GM23338 (cell line): ENCODE measurements around the gene LORICRIN. TPM values are rescaled to one million over a fixed set of nuclear protein-coding genes. Genes with fewer than 3 reads are reported as not detected.

ENCODE experiments used
- ATAC-seq: fragments of 200-7000 bp; cut with Tn5 transposase; 3 replicates; pipeline ENCODE4 v1.9.1; 2020
- DNase-seq: peaks from one replicate; pipeline ENCODE4 v3.0.0-alpha.2; 2015; ENCODE audit warnings: low spot score
- H2AFZ ChIP-seq: fragments of 200-600 bp; sonication (generic); 2 replicates; pipeline ENCODE4 v1.8.0; 2016; ENCODE audit warnings: antibody characterized with exemption, mild to moderate bottlenecking, moderate library complexity
- H3F3A ChIP-seq: fragments of 200-600 bp; sonication (generic); replicated peaks from 2 replicates; pipeline ENCODE4 v1.8.0; 2017; ENCODE audit warnings: antibody characterized with exemption, mixed run types, low read depth
- H3K27ac ChIP-seq: fragments of 200-600 bp; sonication (generic); 2 replicates; pipeline ENCODE4 v1.6.1; 2016; ENCODE audit warnings: low read depth
- H3K27me3 ChIP-seq: fragments of 200-600 bp; sonication (generic); 2 replicates; pipeline ENCODE4 v1.8.0; 2016; ENCODE audit warnings: mild to moderate bottlenecking, mixed run types, moderate library complexity; ENCODE audit not compliant: insufficient read depth
- H3K36me3 ChIP-seq: fragments of 200-600 bp; sonication (generic); 2 replicates; pipeline ENCODE4 v1.8.0; 2016; ENCODE audit warnings: mild to moderate bottlenecking; ENCODE audit not compliant: insufficient read depth
- H3K4me1 ChIP-seq: fragments of 200-600 bp; sonication (generic); 2 replicates; pipeline ENCODE4 v1.8.0; 2016; ENCODE audit warnings: mild to moderate bottlenecking, moderate library complexity; ENCODE audit not compliant: insufficient read depth
- H3K4me2 ChIP-seq: fragments of 200-600 bp; sonication (generic); 2 replicates; pipeline ENCODE4 v1.7.1; 2017; ENCODE audit warnings: mixed run types
- H3K4me3 ChIP-seq: fragments of 200-600 bp; sonication (generic); 2 replicates; pipeline ENCODE4 v1.6.1; 2016; ENCODE audit warnings: mixed run types
- H3K79me2 ChIP-seq: fragments of 200-600 bp; sonication (generic); replicated peaks from 2 replicates; pipeline ENCODE4 v1.8.0; 2017; ENCODE audit warnings: mild to moderate bottlenecking; ENCODE audit not compliant: insufficient read depth
- H3K9me2 ChIP-seq: fragments of 200-600 bp; sonication (generic); 2 replicates; pipeline ENCODE4 v1.8.0; 2017; ENCODE audit not compliant: insufficient read depth
- H4K20me1 ChIP-seq: fragments of 200-600 bp; sonication (generic); replicated peaks from 2 replicates; pipeline ENCODE4 v1.8.0; 2017; ENCODE audit warnings: mild to moderate bottlenecking; ENCODE audit not compliant: insufficient read depth
- H3K27ac Mint-ChIP-seq: 2 replicates; pipeline ENCODE4 v1.8.0; 2020; ENCODE audit warnings: inconsistent platforms, mild to moderate bottlenecking, moderate library complexity, mixed read lengths
- H3K27me3 Mint-ChIP-seq: 3 replicates; pipeline ENCODE4 v1.8.0; 2022; ENCODE audit warnings: low read depth, mild to moderate bottlenecking, moderate library complexity, mixed read lengths, inconsistent platforms; ENCODE audit not compliant: insufficient read depth, poor library complexity
- H3K36me3 Mint-ChIP-seq: 3 replicates; pipeline ENCODE4 v1.8.0; 2021; ENCODE audit warnings: low read depth, mild to moderate bottlenecking, inconsistent platforms, moderate library complexity, mixed read lengths
- H3K4me1 Mint-ChIP-seq: 3 replicates; pipeline ENCODE4 v1.8.0; 2020; ENCODE audit warnings: mild to moderate bottlenecking, inconsistent platforms, mixed read lengths
- H3K4me3 Mint-ChIP-seq: 3 replicates; pipeline ENCODE4 v1.8.0; 2021; ENCODE audit warnings: moderate library complexity, mild to moderate bottlenecking, inconsistent platforms, mixed read lengths
- H3K9me3 Mint-ChIP-seq: 3 replicates; pipeline ENCODE4 v1.8.0; 2020; ENCODE audit warnings: moderate library complexity, mild to moderate bottlenecking, inconsistent platforms, mixed read lengths
- CREB1 ChIP-seq: fragments of 250-450 bp; sonication (Bioruptor Pico); IDR thresholded peaks from 2 replicates; pipeline ENCODE4 v1.5.0; 2020; ENCODE audit warnings: low read depth, mild to moderate bottlenecking, moderate library complexity
- CTCF ChIP-seq, 2 experiments: fragments of 200-600 bp in 1 of 2; sonication (generic) in 1 of 2; conservative IDR thresholded peaks; 2 replicates each; pipeline versions ENCODE4 v1.5.1 to v1.6.1; 2016 to 2017; ENCODE audit warnings: antibody characterized with exemption in 2 of 2, low read depth in 2 of 2, mild to moderate bottlenecking in 2 of 2, moderate library complexity in 1 of 2
- ETS1 ChIP-seq: IDR thresholded peaks from 2 replicates; pipeline ENCODE4 v1.6.1; 2016; ENCODE audit warnings: antibody characterized with exemption
- EZH2 ChIP-seq: fragments of 200-600 bp; sonication (generic); IDR thresholded peaks from one replicate; pipeline ENCODE4 v1.8.0; 2017; ENCODE audit warnings: antibody characterized with exemption, mild to moderate bottlenecking, low read depth; ENCODE audit not compliant: unreplicated experiment
- EZH2phosphoT487 ChIP-seq: fragments of 200-600 bp; sonication (generic); IDR thresholded peaks from one replicate; pipeline ENCODE4 v1.8.1; 2018; ENCODE audit warnings: antibody characterized with exemption; ENCODE audit not compliant: unreplicated experiment
- JUNB ChIP-seq: IDR thresholded peaks from one replicate; pipeline ENCODE4 v1.6.1; 2016; ENCODE audit warnings: antibody characterized with exemption; ENCODE audit not compliant: unreplicated experiment
- NANOG ChIP-seq: IDR thresholded peaks from 2 replicates; pipeline ENCODE4 v1.6.1; 2016; ENCODE audit warnings: antibody characterized with exemption, borderline replicate concordance
- POLR2AphosphoS5 ChIP-seq: IDR thresholded peaks from 2 replicates; pipeline ENCODE4 v1.6.1; 2016; ENCODE audit warnings: antibody characterized with exemption, low read depth
- STAT1 ChIP-seq: IDR thresholded peaks from one replicate; pipeline ENCODE4 v1.6.1; 2016; ENCODE audit warnings: antibody characterized with exemption; ENCODE audit not compliant: unreplicated experiment
- ZNF114 ChIP-seq: fragments of 250-450 bp; sonication (Bioruptor Pico); IDR thresholded peaks from 2 replicates; pipeline ENCODE4 v1.5.0; 2020; ENCODE audit warnings: mild to moderate bottlenecking, moderate library complexity
- ZNF331 ChIP-seq: fragments of 250-450 bp; sonication (Bioruptor Pico); IDR thresholded peaks from 2 replicates; pipeline ENCODE4 v1.5.0; 2020; ENCODE audit warnings: low read depth, mild to moderate bottlenecking, moderate library complexity
- polyA plus RNA-seq: library from polyadenylated mRNA; unstranded; fragments of >200 nt; fragmentation: Nextera tagmentation; extraction: Ambion mirVana; gene quantifications from 2 replicates; pipeline ENCODE4 v1.2.1, GENCODE V29; 2016
- total RNA-seq: library from RNA; depleted of rRNA; stranded (reverse); fragments of >200 nt; shearing (Covaris generic); gene quantifications from 2 replicates; pipeline ENCODE4 v1.2.3, GENCODE V29; 2014
- TF ChIP-seq, protein P1 (sequence below): IDR thresholded peaks from one replicate; pipeline ENCODE4 v1.6.1; 2018; ENCODE audit warnings: antibody characterized with exemption; ENCODE audit not compliant: unreplicated experiment
- TF ChIP-seq, protein P2 (sequence below): fragments of 250-450 bp; sonication (Bioruptor Pico); IDR thresholded peaks from 2 replicates; pipeline ENCODE4 v1.5.0; 2020; ENCODE audit warnings: mild to moderate bottlenecking, moderate library complexity

Gene LORICRIN
- total and polyA plus RNA-seq, 2 experiments from 2014 or later = 0.23 TPM; not detected in 1

DNA sequence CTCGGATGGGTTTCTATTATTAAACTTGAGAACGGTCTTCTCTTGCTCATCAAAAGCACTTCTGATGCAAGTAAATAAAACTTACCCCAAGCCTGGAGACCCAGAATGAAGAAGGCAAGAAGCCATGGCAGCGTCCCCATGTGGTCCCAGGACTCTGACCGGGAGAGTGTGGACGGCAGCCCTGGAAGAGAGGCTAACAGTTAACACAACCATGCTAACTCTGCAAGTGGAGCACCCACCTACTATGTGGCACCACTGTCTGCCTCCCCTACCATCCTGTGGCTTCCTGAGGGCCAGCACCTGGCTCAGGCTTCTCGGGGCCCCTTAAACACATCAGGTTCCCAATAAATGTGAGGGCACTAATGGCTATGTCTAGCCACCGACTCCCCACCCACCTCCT is 51.0 kb downstream of the LORICRIN start:
- Histone ChIP-seq H3K4me2 (no peak overlapping the region), H2AFZ (no peak overlapping the region), H4K20me1 (no peaks in the 10 kb centered on the region), H3K27me3 (no peaks in the 10 kb centered on the region), H3F3A (no peaks in the 10 kb centered on the region), H3K4me1 (peaks cover 7% of the 10 kb centered on the region), H3K79me2 (no peaks in the 10 kb centered on the region), H3K36me3 (no peaks in the 10 kb centered on the region), H3K4me3 (no peak overlapping the region), H3K9me2 (no peaks in the 10 kb centered on the region), H3K27ac (no peak overlapping the region)
- no peak overlapping the region for H3K27ac Mint-ChIP-seq
- TF ChIP-seq, protein P1, sequence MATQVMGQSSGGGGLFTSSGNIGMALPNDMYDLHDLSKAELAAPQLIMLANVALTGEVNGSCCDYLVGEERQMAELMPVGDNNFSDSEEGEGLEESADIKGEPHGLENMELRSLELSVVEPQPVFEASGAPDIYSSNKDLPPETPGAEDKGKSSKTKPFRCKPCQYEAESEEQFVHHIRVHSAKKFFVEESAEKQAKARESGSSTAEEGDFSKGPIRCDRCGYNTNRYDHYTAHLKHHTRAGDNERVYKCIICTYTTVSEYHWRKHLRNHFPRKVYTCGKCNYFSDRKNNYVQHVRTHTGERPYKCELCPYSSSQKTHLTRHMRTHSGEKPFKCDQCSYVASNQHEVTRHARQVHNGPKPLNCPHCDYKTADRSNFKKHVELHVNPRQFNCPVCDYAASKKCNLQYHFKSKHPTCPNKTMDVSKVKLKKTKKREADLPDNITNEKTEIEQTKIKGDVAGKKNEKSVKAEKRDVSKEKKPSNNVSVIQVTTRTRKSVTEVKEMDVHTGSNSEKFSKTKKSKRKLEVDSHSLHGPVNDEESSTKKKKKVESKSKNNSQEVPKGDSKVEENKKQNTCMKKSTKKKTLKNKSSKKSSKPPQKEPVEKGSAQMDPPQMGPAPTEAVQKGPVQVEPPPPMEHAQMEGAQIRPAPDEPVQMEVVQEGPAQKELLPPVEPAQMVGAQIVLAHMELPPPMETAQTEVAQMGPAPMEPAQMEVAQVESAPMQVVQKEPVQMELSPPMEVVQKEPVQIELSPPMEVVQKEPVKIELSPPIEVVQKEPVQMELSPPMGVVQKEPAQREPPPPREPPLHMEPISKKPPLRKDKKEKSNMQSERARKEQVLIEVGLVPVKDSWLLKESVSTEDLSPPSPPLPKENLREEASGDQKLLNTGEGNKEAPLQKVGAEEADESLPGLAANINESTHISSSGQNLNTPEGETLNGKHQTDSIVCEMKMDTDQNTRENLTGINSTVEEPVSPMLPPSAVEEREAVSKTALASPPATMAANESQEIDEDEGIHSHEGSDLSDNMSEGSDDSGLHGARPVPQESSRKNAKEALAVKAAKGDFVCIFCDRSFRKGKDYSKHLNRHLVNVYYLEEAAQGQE = no peak
- no peak for TF ChIP-seq CREB1 (CRISPR knock-in tag)
- no peak for TF ChIP-seq ZNF114
- TF ChIP-seq NANOG = no peak
- TF ChIP-seq EZH2phosphoT487 = no peak
- TF ChIP-seq STAT1 = no peak
- no peak for TF ChIP-seq JUNB
- TF ChIP-seq EZH2 = no peak
- TF ChIP-seq ZNF331 = no peak
- no peak for TF ChIP-seq POLR2AphosphoS5
- TF ChIP-seq CTCF (conservative IDR thresholded peaks at IDR 0.05; ENCODE audit: low read depth in 2 of 2) = no peak
- TF ChIP-seq, protein P2, sequence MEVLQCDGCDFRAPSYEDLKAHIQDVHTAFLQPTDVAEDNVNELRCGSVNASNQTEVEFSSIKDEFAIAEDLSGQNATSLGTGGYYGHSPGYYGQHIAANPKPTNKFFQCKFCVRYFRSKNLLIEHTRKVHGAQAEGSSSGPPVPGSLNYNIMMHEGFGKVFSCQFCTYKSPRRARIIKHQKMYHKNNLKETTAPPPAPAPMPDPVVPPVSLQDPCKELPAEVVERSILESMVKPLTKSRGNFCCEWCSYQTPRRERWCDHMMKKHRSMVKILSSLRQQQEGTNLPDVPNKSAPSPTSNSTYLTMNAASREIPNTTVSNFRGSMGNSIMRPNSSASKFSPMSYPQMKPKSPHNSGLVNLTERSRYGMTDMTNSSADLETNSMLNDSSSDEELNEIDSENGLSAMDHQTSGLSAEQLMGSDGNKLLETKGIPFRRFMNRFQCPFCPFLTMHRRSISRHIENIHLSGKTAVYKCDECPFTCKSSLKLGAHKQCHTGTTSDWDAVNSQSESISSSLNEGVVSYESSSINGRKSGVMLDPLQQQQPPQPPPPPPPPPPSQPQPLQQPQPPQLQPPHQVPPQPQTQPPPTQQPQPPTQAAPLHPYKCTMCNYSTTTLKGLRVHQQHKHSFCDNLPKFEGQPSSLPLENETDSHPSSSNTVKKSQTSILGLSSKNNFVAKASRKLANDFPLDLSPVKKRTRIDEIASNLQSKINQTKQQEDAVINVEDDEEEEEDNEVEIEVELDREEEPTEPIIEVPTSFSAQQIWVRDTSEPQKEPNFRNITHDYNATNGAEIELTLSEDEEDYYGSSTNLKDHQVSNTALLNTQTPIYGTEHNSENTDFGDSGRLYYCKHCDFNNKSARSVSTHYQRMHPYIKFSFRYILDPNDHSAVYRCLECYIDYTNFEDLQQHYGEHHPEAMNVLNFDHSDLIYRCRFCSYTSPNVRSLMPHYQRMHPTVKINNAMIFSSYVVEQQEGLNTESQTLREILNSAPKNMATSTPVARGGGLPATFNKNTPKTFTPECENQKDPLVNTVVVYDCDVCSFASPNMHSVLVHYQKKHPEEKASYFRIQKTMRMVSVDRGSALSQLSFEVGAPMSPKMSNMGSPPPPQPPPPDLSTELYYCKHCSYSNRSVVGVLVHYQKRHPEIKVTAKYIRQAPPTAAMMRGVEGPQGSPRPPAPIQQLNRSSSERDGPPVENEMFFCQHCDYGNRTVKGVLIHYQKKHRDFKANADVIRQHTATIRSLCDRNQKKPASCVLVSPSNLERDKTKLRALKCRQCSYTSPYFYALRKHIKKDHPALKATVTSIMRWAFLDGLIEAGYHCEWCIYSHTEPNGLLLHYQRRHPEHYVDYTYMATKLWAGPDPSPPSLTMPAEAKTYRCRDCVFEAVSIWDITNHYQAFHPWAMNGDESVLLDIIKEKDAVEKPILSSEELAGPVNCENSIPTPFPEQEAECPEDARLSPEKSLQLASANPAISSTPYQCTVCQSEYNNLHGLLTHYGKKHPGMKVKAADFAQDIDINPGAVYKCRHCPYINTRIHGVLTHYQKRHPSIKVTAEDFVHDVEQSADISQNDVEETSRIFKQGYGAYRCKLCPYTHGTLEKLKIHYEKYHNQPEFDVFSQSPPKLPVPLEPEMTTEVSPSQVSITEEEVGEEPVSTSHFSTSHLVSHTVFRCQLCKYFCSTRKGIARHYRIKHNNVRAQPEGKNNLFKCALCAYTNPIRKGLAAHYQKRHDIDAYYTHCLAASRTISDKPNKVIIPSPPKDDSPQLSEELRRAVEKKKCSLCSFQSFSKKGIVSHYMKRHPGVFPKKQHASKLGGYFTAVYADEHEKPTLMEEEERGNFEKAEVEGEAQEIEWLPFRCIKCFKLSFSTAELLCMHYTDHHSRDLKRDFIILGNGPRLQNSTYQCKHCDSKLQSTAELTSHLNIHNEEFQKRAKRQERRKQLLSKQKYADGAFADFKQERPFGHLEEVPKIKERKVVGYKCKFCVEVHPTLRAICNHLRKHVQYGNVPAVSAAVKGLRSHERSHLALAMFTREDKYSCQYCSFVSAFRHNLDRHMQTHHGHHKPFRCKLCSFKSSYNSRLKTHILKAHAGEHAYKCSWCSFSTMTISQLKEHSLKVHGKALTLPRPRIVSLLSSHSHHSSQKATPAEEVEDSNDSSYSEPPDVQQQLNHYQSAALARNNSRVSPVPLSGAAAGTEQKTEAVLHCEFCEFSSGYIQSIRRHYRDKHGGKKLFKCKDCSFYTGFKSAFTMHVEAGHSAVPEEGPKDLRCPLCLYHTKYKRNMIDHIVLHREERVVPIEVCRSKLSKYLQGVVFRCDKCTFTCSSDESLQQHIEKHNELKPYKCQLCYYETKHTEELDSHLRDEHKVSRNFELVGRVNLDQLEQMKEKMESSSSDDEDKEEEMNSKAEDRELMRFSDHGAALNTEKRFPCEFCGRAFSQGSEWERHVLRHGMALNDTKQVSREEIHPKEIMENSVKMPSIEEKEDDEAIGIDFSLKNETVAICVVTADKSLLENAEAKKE (CRISPR knock-in tag) = no peak
- no peak for TF ChIP-seq ETS1
- no peak for ATAC-seq
- H3K9me3 Mint-ChIP-seq = peaks cover 4% of the 10 kb centered on the region; the same call in 2 of the 3 replicates
- peaks cover 14% of the 10 kb centered on the region for H3K27me3 Mint-ChIP-seq
- no peak overlapping the region for H3K4me3 Mint-ChIP-seq
- H3K4me1 Mint-ChIP-seq = peaks cover 17% of the 10 kb centered on the region
- no peak for DNase-seq
- H3K36me3 Mint-ChIP-seq = no peaks in the 10 kb centered on the region
